ENCODE results near the gene MT1F.
"Not testable (repeated sequence)": the region's sequence is repeated elsewhere in the genome, so short reads cannot be mapped to it uniquely, and the experiment has no call there.

DNA sequence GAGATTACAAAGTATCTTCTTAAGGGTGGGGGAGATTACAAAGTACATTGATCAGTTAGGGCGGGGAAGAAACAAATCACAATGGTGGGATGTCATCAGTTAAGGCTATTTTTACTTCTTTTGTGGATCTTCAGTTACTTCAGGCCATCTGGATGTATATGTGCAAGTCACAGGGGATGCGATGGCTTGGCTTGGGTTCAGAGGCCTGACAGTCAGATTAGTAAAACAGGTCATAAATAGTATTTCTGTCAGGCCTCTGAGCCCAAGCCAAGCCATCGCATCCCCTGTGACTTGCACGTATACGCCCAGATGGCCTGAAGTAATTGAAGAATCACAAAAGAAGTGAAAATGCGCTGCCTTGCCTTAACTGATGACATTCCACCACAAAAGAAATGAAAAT is 16.8 kb downstream of the MT1F start:
- not testable (repeated sequence) for TF ChIP-seq YY1 (IDR thresholded peaks at IDR 0.05; ENCODE audit: insufficient read depth, insufficient read length); SUZ12 (IDR thresholded peaks at IDR 0.05; ENCODE audit: extremely low read depth, insufficient read depth, insufficient read length); ZNF274 (IDR thresholded peaks at IDR 0.05; ENCODE audit: low read depth, low read length)

Measured in NT2/D1 (cell line).